Cardiac muscle cell (in vitro differentiated cells and primary cell): ENCODE measurements around the gene WAC. TPM values are rescaled to one million over a fixed set of nuclear protein-coding genes. Genes with fewer than 3 reads are reported as not detected.
A peak's percentile ranks its signal among the peaks of the same experiment; 100 is the strongest.

Experiments
- DNase-seq, 2 donors: peaks; one replicate each; pipeline versions ENCODE4 v3.0.0 to v3.0.0-alpha.2; 2010 to 2017; ENCODE audit warnings: low read depth in 1 of 2, low spot score in 1 of 2
- H3K27ac ChIP-seq: fragments of 200-600 bp; sonication (generic); 2 replicates; pipeline ENCODE4 v1.5.1; 2016
- H3K27me3 ChIP-seq: fragments of 200-600 bp; sonication (generic); 2 replicates; pipeline ENCODE4 v1.6.0; 2016; ENCODE audit warnings: control low read depth
- H3K36me3 ChIP-seq: fragments of 200-600 bp; sonication (generic); 2 replicates; pipeline ENCODE4 v1.5.1; 2016; ENCODE audit warnings: control low read depth
- H3K4me1 ChIP-seq: fragments of 200-600 bp; sonication (generic); 2 replicates; pipeline ENCODE4 v1.8.1; 2017; ENCODE audit warnings: low read depth, mild to moderate bottlenecking, mixed run types
- H3K4me3 ChIP-seq: fragments of 200-600 bp; sonication (generic); 2 replicates; pipeline ENCODE4 v1.5.1; 2016; ENCODE audit warnings: mild to moderate bottlenecking
- H3K9me3 ChIP-seq: fragments of 200-600 bp; sonication (generic); 2 replicates; pipeline ENCODE4 v1.5.1; 2017; ENCODE audit warnings: low read depth, mild to moderate bottlenecking, control low read depth
- CTCF ChIP-seq: IDR thresholded peaks from 2 replicates; pipeline ENCODE4 v1.5.1; 2012; ENCODE audit warnings: low read depth, mild to moderate bottlenecking, low read length
- polyA plus RNA-seq: library from polyadenylated mRNA; unstranded; fragments of >200 nt; fragmentation: Nextera tagmentation; extraction: Ambion mirVana; gene quantifications from 2 replicates; pipeline ENCODE4 v1.2.1, GENCODE V29; 2016
- total RNA-seq: library from RNA; depleted of rRNA; stranded (reverse); fragments of >200 nt; gene quantifications from 2 replicates; pipeline ENCODE4 v1.2.3, GENCODE V29; 2016

The WAC gene
- total and polyA plus RNA-seq, 2 experiments from 2014 or later: 72.2 to 141 TPM

DNA sequence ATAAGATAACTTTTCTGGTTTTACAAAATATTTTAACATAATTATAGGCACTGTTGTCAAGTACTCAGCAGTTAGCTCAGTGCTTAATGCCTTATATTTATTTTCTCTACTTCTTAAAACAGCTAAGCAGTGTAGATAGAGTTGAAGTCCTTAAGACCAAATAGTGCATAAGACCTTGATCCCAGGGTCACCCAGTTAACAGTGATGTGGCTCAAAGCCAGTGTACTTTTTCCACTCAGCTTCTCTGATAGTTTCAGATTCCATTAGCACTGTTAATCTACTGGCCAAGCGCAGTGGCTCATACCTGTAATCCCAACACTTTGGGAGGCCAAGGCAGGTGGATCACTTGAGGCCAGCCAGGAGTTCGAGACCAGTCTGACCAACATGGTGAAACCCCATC, 83.6 kb downstream of the WAC start:
- no peak for DNase-seq
- H3K36me3 ChIP-seq: peaks cover 82% of the 10 kb centered on the region
- no peak for TF ChIP-seq CTCF

DNA sequence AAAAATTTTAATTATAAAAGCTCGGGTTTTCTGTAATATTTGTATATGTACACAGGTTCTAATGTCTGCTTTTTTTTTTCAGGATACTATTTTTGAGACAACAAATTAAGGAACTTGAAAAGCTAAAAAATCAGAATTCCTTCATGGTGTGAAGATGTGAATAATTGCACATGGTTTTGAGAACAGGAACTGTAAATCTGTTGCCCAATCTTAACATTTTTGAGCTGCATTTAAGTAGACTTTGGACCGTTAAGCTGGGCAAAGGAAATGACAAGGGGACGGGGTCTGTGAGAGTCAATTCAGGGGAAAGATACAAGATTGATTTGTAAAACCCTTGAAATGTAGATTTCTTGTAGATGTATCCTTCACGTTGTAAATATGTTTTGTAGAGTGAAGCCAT, 86.5 kb downstream of the WAC start:
- no peak overlapping the region for H3K4me3 ChIP-seq
- peaks cover 57% of the 10 kb centered on the region for H3K36me3 ChIP-seq
- no peak overlapping the region for H3K27ac ChIP-seq
- H3K4me1 ChIP-seq: peaks cover 4% of the 10 kb centered on the region
- H3K9me3 ChIP-seq: no peaks in the 10 kb centered on the region
- TF ChIP-seq CTCF: no peak
- DNase-seq: no peak
- no peaks in the 10 kb centered on the region for H3K27me3 ChIP-seq

More for the DNA sequence above, 83.6 kb downstream of the WAC start:
- Histone ChIP-seq H3K27ac (peak overlapping the region; percentile 12), H3K9me3 (no peaks in the 10 kb centered on the region), H3K4me3 (no peak overlapping the region), H3K27me3 (no peaks in the 10 kb centered on the region), H3K4me1 (no peaks in the 10 kb centered on the region)

GRCh38 chr10:28620251-28620650, 87.3 kb downstream of the WAC start:
- no peaks in the 10 kb centered on the region for H3K9me3 ChIP-seq
- H3K27ac ChIP-seq: peak overlapping the region; percentile 65
- no peaks in the 10 kb centered on the region for H3K27me3 ChIP-seq
- H3K36me3 ChIP-seq: peaks cover 49% of the 10 kb centered on the region
- no peak for TF ChIP-seq CTCF
- no peak overlapping the region for H3K4me3 ChIP-seq
- peaks cover 4% of the 10 kb centered on the region for H3K4me1 ChIP-seq
- no peak for DNase-seq

DNA sequence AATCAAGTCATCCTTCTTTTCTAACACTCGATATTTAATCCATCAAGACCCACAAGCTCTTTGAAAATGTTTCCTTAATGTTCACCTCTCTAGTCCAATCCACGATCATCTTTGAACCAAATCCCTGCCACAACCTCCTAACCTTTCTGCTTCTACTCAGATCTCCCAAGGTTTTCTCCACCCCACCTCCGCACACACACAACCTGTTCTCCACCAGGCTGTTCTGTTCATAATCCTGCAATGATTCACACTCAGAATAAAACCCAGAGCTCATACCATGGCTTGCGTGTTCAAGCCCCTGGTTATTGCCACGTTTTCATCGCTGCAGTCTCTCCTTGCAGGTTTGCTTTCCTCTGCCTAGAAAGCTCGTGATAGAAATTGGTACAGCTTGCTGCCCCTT, 90.6 kb downstream of the WAC start:
- TF ChIP-seq CTCF: no peak
- Histone ChIP-seq H3K27me3 (no peaks in the 10 kb centered on the region), H3K4me3 (no peak overlapping the region), H3K9me3 (no peaks in the 10 kb centered on the region), H3K36me3 (peaks cover 16% of the 10 kb centered on the region), H3K4me1 (peaks cover 13% of the 10 kb centered on the region), H3K27ac (peak overlapping the region; percentile 68)
- DNase-seq: no peak

DNA sequence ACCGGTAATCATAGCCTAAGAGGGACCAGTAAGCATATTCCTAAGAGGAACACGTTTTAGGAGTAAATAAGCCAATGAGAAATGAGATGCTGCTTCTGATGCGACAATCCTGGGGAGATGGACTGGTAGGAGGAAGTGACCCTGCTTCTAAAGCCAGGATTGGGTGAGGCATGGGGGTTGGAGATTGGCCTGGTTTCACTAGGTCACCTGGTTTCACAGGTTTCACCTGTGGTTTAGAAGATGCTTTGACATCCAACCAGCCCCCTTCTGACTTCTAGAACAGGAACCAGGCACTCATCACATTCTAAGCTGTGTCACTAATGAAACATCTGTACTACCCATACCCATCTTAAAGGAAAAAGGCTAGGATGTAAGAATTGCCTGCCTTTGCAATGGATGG, 91.4 kb downstream of the WAC start:
- DNase-seq: no peak
- no peak for TF ChIP-seq CTCF

DNA sequence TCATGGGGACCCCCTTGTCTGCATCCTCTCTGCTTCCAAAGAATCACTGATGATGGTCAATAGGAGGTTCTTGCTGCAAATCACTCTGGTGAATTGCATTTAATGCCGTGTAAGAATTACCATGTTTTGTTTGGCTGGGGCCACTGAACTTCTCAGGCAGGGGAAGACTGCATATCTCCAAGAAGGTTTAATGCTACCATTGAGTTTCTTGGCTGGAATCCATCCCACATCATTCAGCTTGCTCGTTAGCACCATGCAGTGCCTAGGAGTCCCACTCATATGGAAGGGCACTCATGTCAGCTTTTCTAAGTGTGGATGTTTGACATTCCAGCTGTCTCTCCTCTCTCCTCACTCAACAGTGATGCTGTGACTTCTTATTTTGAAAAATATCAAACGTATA, 94.2 kb downstream of the WAC start:
- Histone ChIP-seq H3K9me3 (no peaks in the 10 kb centered on the region), H3K36me3 (no peaks in the 10 kb centered on the region), H3K27me3 (no peaks in the 10 kb centered on the region), H3K4me1 (peaks cover 13% of the 10 kb centered on the region), H3K27ac (no peak overlapping the region), H3K4me3 (no peak overlapping the region)
- DNase-seq: peak; percentile 41 to 59
- no peak for TF ChIP-seq CTCF

More for the DNA sequence above, 91.4 kb downstream of the WAC start:
- Histone ChIP-seq H3K27ac (no peak overlapping the region), H3K9me3 (no peaks in the 10 kb centered on the region), H3K4me3 (no peak overlapping the region), H3K4me1 (peaks cover 13% of the 10 kb centered on the region), H3K36me3 (peaks cover 14% of the 10 kb centered on the region), H3K27me3 (no peaks in the 10 kb centered on the region)
